ENCODE data around the gene DSTN. TPM values are rescaled to one million over a fixed set of nuclear protein-coding genes. Genes with fewer than 3 reads are reported as not detected.

The DSTN gene
- polyA plus RNA-seq, 4 donors = 145 to 360 (median 185) TPM

- Histone ChIP-seq H3K27me3 (ENCODE audit: control insufficient read depth in 3 of 3, insufficient read depth in 3 of 3, low read length in 3 of 3) (no peaks in the 10 kb centered on the region), H3K36me3 (ENCODE audit: control insufficient read depth in 3 of 3, insufficient read depth in 2 of 3, low read depth in 1 of 3, low read length in 3 of 3) (peaks cover 0 to 72% (median 5%) of the 10 kb centered on the region in 3 donors), H3K9me3 (ENCODE audit: control insufficient read depth in 2 of 2, insufficient read depth in 1 of 2, low read depth in 1 of 2, low read length in 1 of 2) (no peaks in the 10 kb centered on the region), H3K27ac (ENCODE audit: low read depth in 1 of 3, low read length in 2 of 3) (no peak overlapping the region), H3K4me1 (ENCODE audit: control insufficient read depth in 3 of 3, insufficient read depth in 2 of 3, low read depth in 1 of 3, low read length in 2 of 3) (peaks cover 0 to 40% (median 14%) of the 10 kb centered on the region in 3 donors), H3K4me3 (ENCODE audit: low read depth in 1 of 3, low read length in 3 of 3) (no peak overlapping the region)
- no peak for DNase-seq
- 37 to 59% (median 43%) methylated on average over 2 of the region's 2 CpGs for WGBS, 3 donors
- no peak for FAIRE-seq
These were observed 82.0 kb downstream of the DSTN start for GRCh38 chr20:17651760-17652388.

GRCh38 chr20:17652411-17652810, 82.5 kb downstream of the DSTN start:
- peaks cover 0 to 72% (median 5%) of the 10 kb centered on the region in 3 donors for H3K36me3 ChIP-seq (ENCODE audit: control insufficient read depth in 3 of 3, insufficient read depth in 2 of 3, low read depth in 1 of 3, low read length in 3 of 3)
- WGBS, 3 donors = 71 to 89% (median 79%) methylated on average over 10 of the region's 10 CpGs
- H3K4me1 ChIP-seq (ENCODE audit: control insufficient read depth in 3 of 3, insufficient read depth in 2 of 3, low read depth in 1 of 3, low read length in 2 of 3) = peaks cover 0 to 36% (median 12%) of the 10 kb centered on the region in 3 donors
- FAIRE-seq (no peak), DNase-seq (no peak)
- H3K9me3 ChIP-seq (ENCODE audit: control insufficient read depth in 2 of 2, insufficient read depth in 1 of 2, low read depth in 1 of 2, low read length in 1 of 2) = no peaks in the 10 kb centered on the region
- no peak overlapping the region for H3K27ac ChIP-seq (ENCODE audit: low read depth in 1 of 3, low read length in 2 of 3)
- no peaks in the 10 kb centered on the region for H3K27me3 ChIP-seq (ENCODE audit: control insufficient read depth in 3 of 3, insufficient read depth in 3 of 3, low read length in 3 of 3)
- no peak overlapping the region for H3K4me3 ChIP-seq (ENCODE audit: low read depth in 1 of 3, low read length in 3 of 3)

GRCh38 chr20:17653835-17654648, 84.2 kb downstream of the DSTN start:
- WGBS, 3 donors = 85 to 92% (median 90%) methylated on average over 11 of the region's 11 CpGs
- DNase-seq (no peak), FAIRE-seq (no peak)
- Histone ChIP-seq H3K4me1 (ENCODE audit: control insufficient read depth in 3 of 3, insufficient read depth in 2 of 3, low read depth in 1 of 3, low read length in 2 of 3) (peaks cover 0 to 23% (median 8%) of the 10 kb centered on the region in 3 donors), H3K27ac (ENCODE audit: low read depth in 1 of 3, low read length in 2 of 3) (no peak overlapping the region), H3K9me3 (ENCODE audit: control insufficient read depth in 2 of 2, insufficient read depth in 1 of 2, low read depth in 1 of 2, low read length in 1 of 2) (peaks cover 0 to 10% of the 10 kb centered on the region in 2 donors), H3K27me3 (ENCODE audit: control insufficient read depth in 3 of 3, insufficient read depth in 3 of 3, low read length in 3 of 3) (no peaks in the 10 kb centered on the region), H3K4me3 (ENCODE audit: low read depth in 1 of 3, low read length in 3 of 3) (no peak overlapping the region), H3K36me3 (ENCODE audit: control insufficient read depth in 3 of 3, insufficient read depth in 2 of 3, low read depth in 1 of 3, low read length in 3 of 3) (peaks cover 11 to 75% (median 11%) of the 10 kb centered on the region in 3 donors)

- WGBS, 3 donors = 57 to 71% (median 60%) methylated on average over 7 of the region's 7 CpGs
- H3K4me3 ChIP-seq (ENCODE audit: low read depth in 1 of 3, low read length in 3 of 3) = no peak overlapping the region
- DNase-seq = peak in 1 of 2 donors; percentile 46
- no peak overlapping the region for H3K27ac ChIP-seq (ENCODE audit: low read depth in 1 of 3, low read length in 2 of 3)
- peaks cover 0 to 10% of the 10 kb centered on the region in 2 donors for H3K9me3 ChIP-seq (ENCODE audit: control insufficient read depth in 2 of 2, insufficient read depth in 1 of 2, low read depth in 1 of 2, low read length in 1 of 2)
- H3K4me1 ChIP-seq (ENCODE audit: control insufficient read depth in 3 of 3, insufficient read depth in 2 of 3, low read depth in 1 of 3, low read length in 2 of 3) = peaks cover 0 to 18% (median 3%) of the 10 kb centered on the region in 3 donors
- H3K27me3 ChIP-seq (ENCODE audit: control insufficient read depth in 3 of 3, insufficient read depth in 3 of 3, low read length in 3 of 3) = no peaks in the 10 kb centered on the region
- no peak for FAIRE-seq
- H3K36me3 ChIP-seq (ENCODE audit: control insufficient read depth in 3 of 3, insufficient read depth in 2 of 3, low read depth in 1 of 3, low read length in 3 of 3) = peaks cover 13 to 77% (median 16%) of the 10 kb centered on the region in 3 donors
These were observed 84.9 kb downstream of the DSTN start for GRCh38 chr20:17654649-17655285.

GRCh38 chr20:17655286-17655651, 85.4 kb downstream of the DSTN start:
- 82 to 86% (median 84%) methylated on average over 7 of the region's 7 CpGs for WGBS, 3 donors
- Histone ChIP-seq H3K36me3 (ENCODE audit: control insufficient read depth in 3 of 3, insufficient read depth in 2 of 3, low read depth in 1 of 3, low read length in 3 of 3) (peaks cover 13 to 78% (median 16%) of the 10 kb centered on the region in 3 donors), H3K27me3 (ENCODE audit: control insufficient read depth in 3 of 3, insufficient read depth in 3 of 3, low read length in 3 of 3) (no peaks in the 10 kb centered on the region), H3K27ac (ENCODE audit: low read depth in 1 of 3, low read length in 2 of 3) (no peak overlapping the region), H3K4me1 (ENCODE audit: control insufficient read depth in 3 of 3, insufficient read depth in 2 of 3, low read depth in 1 of 3, low read length in 2 of 3) (peaks cover 0 to 19% (median 3%) of the 10 kb centered on the region in 3 donors), H3K9me3 (ENCODE audit: control insufficient read depth in 2 of 2, insufficient read depth in 1 of 2, low read depth in 1 of 2, low read length in 1 of 2) (peaks cover 0 to 10% of the 10 kb centered on the region in 2 donors), H3K4me3 (ENCODE audit: low read depth in 1 of 3, low read length in 3 of 3) (no peak overlapping the region)
- FAIRE-seq = no peak
- DNase-seq = no peak

- Histone ChIP-seq H3K4me3 (ENCODE audit: low read depth in 1 of 3, low read length in 3 of 3) (no peak overlapping the region), H3K4me1 (ENCODE audit: control insufficient read depth in 3 of 3, insufficient read depth in 2 of 3, low read depth in 1 of 3, low read length in 2 of 3) (peaks cover 0 to 23% (median under 1%) of the 10 kb centered on the region in 3 donors), H3K27me3 (ENCODE audit: control insufficient read depth in 3 of 3, insufficient read depth in 3 of 3, low read length in 3 of 3) (no peaks in the 10 kb centered on the region), H3K9me3 (ENCODE audit: control insufficient read depth in 2 of 2, insufficient read depth in 1 of 2, low read depth in 1 of 2, low read length in 1 of 2) (peaks cover 0 to 10% of the 10 kb centered on the region in 2 donors), H3K36me3 (ENCODE audit: control insufficient read depth in 3 of 3, insufficient read depth in 2 of 3, low read depth in 1 of 3, low read length in 3 of 3) (peaks cover 13 to 79% (median 16%) of the 10 kb centered on the region in 3 donors), H3K27ac (ENCODE audit: low read depth in 1 of 3, low read length in 2 of 3) (no peak overlapping the region)
- DNase-seq (no peak), FAIRE-seq (no peak)
- 73 to 84% (median 76%) methylated on average over 11 of the region's 11 CpGs for WGBS, 3 donors
These were observed 86.1 kb downstream of the DSTN start for GRCh38 chr20:17655865-17656479.

GRCh38 chr20:17657079-17657825, 87.4 kb downstream of the DSTN start:
- no peaks in the 10 kb centered on the region for H3K27me3 ChIP-seq (ENCODE audit: control insufficient read depth in 3 of 3, insufficient read depth in 3 of 3, low read length in 3 of 3)
- FAIRE-seq (no peak), DNase-seq (no peak)
- no peak overlapping the region for H3K27ac ChIP-seq (ENCODE audit: low read depth in 1 of 3, low read length in 2 of 3)
- 61 to 73% (median 72%) methylated on average over 9 of the region's 9 CpGs for WGBS, 3 donors
- H3K9me3 ChIP-seq (ENCODE audit: control insufficient read depth in 2 of 2, insufficient read depth in 1 of 2, low read depth in 1 of 2, low read length in 1 of 2) = peaks cover 0 to 10% of the 10 kb centered on the region in 2 donors
- H3K4me1 ChIP-seq (ENCODE audit: control insufficient read depth in 3 of 3, insufficient read depth in 2 of 3, low read depth in 1 of 3, low read length in 2 of 3) = peaks cover 0 to 21% (median 7%) of the 10 kb centered on the region in 3 donors
- no peak overlapping the region for H3K4me3 ChIP-seq (ENCODE audit: low read depth in 1 of 3, low read length in 3 of 3)
- peaks cover 13 to 73% (median 16%) of the 10 kb centered on the region in 3 donors for H3K36me3 ChIP-seq (ENCODE audit: control insufficient read depth in 3 of 3, insufficient read depth in 2 of 3, low read depth in 1 of 3, low read length in 3 of 3)
